Measurements from ENCODE around the gene RGMA. TPM values are rescaled to one million over a fixed set of nuclear protein-coding genes. Genes with fewer than 3 reads are reported as not detected.

The RGMA gene, protein sequence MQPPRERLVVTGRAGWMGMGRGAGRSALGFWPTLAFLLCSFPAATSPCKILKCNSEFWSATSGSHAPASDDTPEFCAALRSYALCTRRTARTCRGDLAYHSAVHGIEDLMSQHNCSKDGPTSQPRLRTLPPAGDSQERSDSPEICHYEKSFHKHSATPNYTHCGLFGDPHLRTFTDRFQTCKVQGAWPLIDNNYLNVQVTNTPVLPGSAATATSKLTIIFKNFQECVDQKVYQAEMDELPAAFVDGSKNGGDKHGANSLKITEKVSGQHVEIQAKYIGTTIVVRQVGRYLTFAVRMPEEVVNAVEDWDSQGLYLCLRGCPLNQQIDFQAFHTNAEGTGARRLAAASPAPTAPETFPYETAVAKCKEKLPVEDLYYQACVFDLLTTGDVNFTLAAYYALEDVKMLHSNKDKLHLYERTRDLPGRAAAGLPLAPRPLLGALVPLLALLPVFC
- 196 TPM for polyA plus RNA-seq (2013, experiment 1 of 2)
- 194 TPM for polyA plus RNA-seq (2013, experiment 2 of 2)

DNA sequence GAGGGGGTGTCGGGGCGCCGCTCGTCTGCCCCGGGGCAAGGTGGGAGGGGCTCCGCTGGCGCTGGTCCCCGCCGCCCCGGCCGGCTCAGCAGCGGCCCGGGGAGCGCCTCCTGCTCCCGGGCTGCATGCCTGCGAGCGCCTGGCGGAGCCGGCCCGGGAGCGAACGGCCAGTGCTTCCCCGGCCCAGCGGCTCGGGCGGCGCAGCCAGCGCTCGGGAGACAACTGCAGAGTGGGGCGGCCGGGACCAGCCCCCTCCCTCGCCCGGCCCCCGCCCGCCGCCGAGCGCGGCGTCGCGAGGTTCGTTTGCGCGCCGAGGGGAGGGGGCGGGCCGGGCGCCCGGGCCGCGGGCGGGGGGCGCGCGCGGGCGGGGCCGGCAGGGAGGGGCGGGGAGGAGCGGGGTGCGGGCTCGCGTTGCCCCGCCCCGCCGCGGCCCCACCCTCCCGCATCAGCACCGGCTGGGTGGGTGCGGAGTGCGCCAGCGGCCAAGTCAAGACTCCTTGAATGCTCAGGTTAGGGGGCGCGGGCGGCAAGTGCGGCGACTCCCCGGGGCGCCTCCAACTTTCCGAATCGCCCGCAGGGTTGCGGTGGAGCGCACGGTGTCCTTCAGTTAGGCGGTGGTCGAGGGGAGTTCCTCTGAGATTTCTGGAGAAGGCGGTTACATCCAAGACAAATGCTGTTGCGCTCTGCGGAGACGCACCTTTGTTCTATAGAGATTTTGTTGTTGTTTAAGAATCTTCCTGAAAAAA, at the start of gene RGMA:
Gene RGMA, minus strand, starts transcription at position 231 of the 746 bp plus-strand sequence. CDS start 279 bp downstream, outside the sequence.
- Histone ChIP-seq H3K23ac (ENCODE audit: low read depth, low read length, poor library complexity) (peak within 1 kb of the TSS; percentile 39), H4K8ac (ENCODE audit: low read depth, low read length) (no peak within 1 kb of the TSS), H2BK15ac (ENCODE audit: low read length) (peak within 1 kb of the TSS; percentile 63), H3K79me1 (ENCODE audit: low read depth, low read length) (no peaks in the 10 kb centered on the region), H3K4me3 (ENCODE audit: low read length in 2 of 2) (peak within 1 kb of the TSS; percentile 56 to 98), H3K27ac (replicated peaks; ENCODE audit: low read length) (peak within 1 kb of the TSS; percentile 81), H2AK5ac (ENCODE audit: low read depth, low read length) (peak within 1 kb of the TSS; percentile 86), H2BK12ac (ENCODE audit: low read length) (peak within 1 kb of the TSS; percentile 42), H3K9me3 (replicated peaks in 1 of 2; ENCODE audit: control insufficient read depth in 2 of 2, insufficient read depth in 1 of 2, low read depth in 1 of 2, low read length in 2 of 2) (peaks cover 2 to 9% of the 10 kb centered on the region in 2 donors), H3K4me1 (ENCODE audit: control insufficient read depth in 2 of 2, insufficient read depth in 1 of 2, low read depth in 1 of 2, low read length in 2 of 2) (peaks cover 13 to 24% of the 10 kb centered on the region in 2 donors), H3K4ac (ENCODE audit: low read length) (peak within 1 kb of the TSS; percentile 87), H4K91ac (ENCODE audit: low read depth, low read length, poor library complexity) (peak within 1 kb of the TSS; percentile 38), H3K14ac (ENCODE audit: low read length) (peak within 1 kb of the TSS; percentile 94), H2BK5ac (ENCODE audit: low read length) (peak within 1 kb of the TSS; percentile 98), H3K18ac (ENCODE audit: low read length) (peak within 1 kb of the TSS; percentile 99), H3K36me3 (replicated peaks in 1 of 2; ENCODE audit: control insufficient read depth in 2 of 2, insufficient read depth in 2 of 2, low read length in 2 of 2) (peaks cover 0 to 30% of the 10 kb centered on the region in 2 donors), H3K27me3 (ENCODE audit: control insufficient read depth in 3 of 3, insufficient read depth in 3 of 3, low read depth in 1 of 3, low read length in 3 of 3) (no peaks in the 10 kb centered on the region), H3K4me2 (ENCODE audit: insufficient read depth, low read length, poor library complexity, severe bottlenecking) (peak within 1 kb of the TSS; percentile 76), H3K9ac (ENCODE audit: low read depth, low read length, poor library complexity) (peak within 1 kb of the TSS; percentile 99), H2BK120ac (ENCODE audit: low read depth, low read length) (peak within 1 kb of the TSS; percentile 72), H2AFZ (ENCODE audit: low read length) (peak within 1 kb of the TSS; percentile 76)
- no CpG with 5 or more reads among the region's 92 CpGs for WGBS, 2 donors (ENCODE audit: extremely low coverage in 2 of 2, insufficient read length in 2 of 2, insufficient replicate concordance in 1 of 2)
- peak; percentile 63 for DNase-seq (ENCODE audit: low spot score)

DNA sequence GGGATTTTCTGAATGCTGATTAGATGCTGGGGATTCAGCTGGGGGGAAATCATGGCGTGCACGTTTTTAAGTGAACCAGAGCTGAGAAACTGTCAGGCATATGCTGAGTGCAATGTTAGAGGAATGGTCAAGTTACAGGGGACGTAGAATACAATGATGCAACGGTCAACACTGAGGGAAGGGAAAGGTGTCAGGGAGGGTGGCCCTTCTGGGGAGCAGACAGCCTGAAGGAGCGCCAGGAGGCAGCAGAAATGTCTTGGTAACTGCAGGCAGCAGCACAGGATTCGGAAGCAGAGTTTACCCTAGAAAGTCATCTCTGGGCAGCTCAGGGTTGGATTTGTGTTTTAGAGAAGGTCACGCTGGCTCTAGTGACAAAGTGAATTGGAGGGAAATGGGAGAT, 47.6 kb upstream of the RGMA start:
- Histone ChIP-seq H2AK5ac (ENCODE audit: low read depth, low read length) (no peak overlapping the region), H2BK120ac (ENCODE audit: low read depth, low read length) (no peak overlapping the region), H3K4me3 (ENCODE audit: low read length in 2 of 2) (no peak overlapping the region), H3K18ac (ENCODE audit: low read length) (peak overlapping the region; percentile 69), H3K9me3 (replicated peaks in 1 of 2; ENCODE audit: control insufficient read depth in 2 of 2, insufficient read depth in 1 of 2, low read depth in 1 of 2, low read length in 2 of 2) (no peaks in the 10 kb centered on the region), H4K8ac (ENCODE audit: low read depth, low read length) (no peak overlapping the region), H3K4me2 (ENCODE audit: insufficient read depth, low read length, poor library complexity, severe bottlenecking) (no peak overlapping the region), H3K9ac (ENCODE audit: low read depth, low read length, poor library complexity) (no peak overlapping the region), H2BK5ac (ENCODE audit: low read length) (no peak overlapping the region), H2BK15ac (ENCODE audit: low read length) (no peak overlapping the region), H2AFZ (ENCODE audit: low read length) (peak overlapping the region; percentile 2), H3K23ac (ENCODE audit: low read depth, low read length, poor library complexity) (no peak overlapping the region), H4K91ac (ENCODE audit: low read depth, low read length, poor library complexity) (no peak overlapping the region), H3K14ac (ENCODE audit: low read length) (no peak overlapping the region), H3K4me1 (ENCODE audit: control insufficient read depth in 2 of 2, insufficient read depth in 1 of 2, low read depth in 1 of 2, low read length in 2 of 2) (peaks cover 13 to 17% of the 10 kb centered on the region in 2 donors), H2BK12ac (ENCODE audit: low read length) (no peak overlapping the region), H3K36me3 (replicated peaks in 1 of 2; ENCODE audit: control insufficient read depth in 2 of 2, insufficient read depth in 2 of 2, low read length in 2 of 2) (no peaks in the 10 kb centered on the region), H3K4ac (ENCODE audit: low read length) (no peak overlapping the region), H3K79me1 (ENCODE audit: low read depth, low read length) (no peaks in the 10 kb centered on the region), H3K27me3 (ENCODE audit: control insufficient read depth in 3 of 3, insufficient read depth in 3 of 3, low read depth in 1 of 3, low read length in 3 of 3) (no peaks in the 10 kb centered on the region), H3K27ac (replicated peaks; ENCODE audit: low read length) (no peak overlapping the region)
- no peak for DNase-seq (ENCODE audit: low spot score)
- no CpG with 5 or more reads among the region's 7 CpGs for WGBS, 2 donors (ENCODE audit: extremely low coverage in 2 of 2, insufficient read length in 2 of 2, insufficient replicate concordance in 1 of 2)

- Histone ChIP-seq H3K4me3 (ENCODE audit: low read length in 2 of 2) (no peak overlapping the region), H3K36me3 (replicated peaks in 1 of 2; ENCODE audit: control insufficient read depth in 2 of 2, insufficient read depth in 2 of 2, low read length in 2 of 2) (no peaks in the 10 kb centered on the region), H3K27ac (replicated peaks; ENCODE audit: low read length) (no peak overlapping the region), H2BK15ac (ENCODE audit: low read length) (no peak overlapping the region), H3K4ac (ENCODE audit: low read length) (no peak overlapping the region), H3K9ac (ENCODE audit: low read depth, low read length, poor library complexity) (no peak overlapping the region), H2BK120ac (ENCODE audit: low read depth, low read length) (no peak overlapping the region), H3K18ac (ENCODE audit: low read length) (no peak overlapping the region), H2BK5ac (ENCODE audit: low read length) (no peak overlapping the region), H3K79me1 (ENCODE audit: low read depth, low read length) (no peaks in the 10 kb centered on the region), H3K27me3 (ENCODE audit: control insufficient read depth in 3 of 3, insufficient read depth in 3 of 3, low read depth in 1 of 3, low read length in 3 of 3) (no peaks in the 10 kb centered on the region), H4K91ac (ENCODE audit: low read depth, low read length, poor library complexity) (no peak overlapping the region), H3K4me1 (ENCODE audit: control insufficient read depth in 2 of 2, insufficient read depth in 1 of 2, low read depth in 1 of 2, low read length in 2 of 2) (peaks cover 13 to 17% of the 10 kb centered on the region in 2 donors), H3K9me3 (replicated peaks in 1 of 2; ENCODE audit: control insufficient read depth in 2 of 2, insufficient read depth in 1 of 2, low read depth in 1 of 2, low read length in 2 of 2) (no peaks in the 10 kb centered on the region), H2AK5ac (ENCODE audit: low read depth, low read length) (no peak overlapping the region), H2BK12ac (ENCODE audit: low read length) (no peak overlapping the region), H4K8ac (ENCODE audit: low read depth, low read length) (no peak overlapping the region), H3K23ac (ENCODE audit: low read depth, low read length, poor library complexity) (no peak overlapping the region), H3K14ac (ENCODE audit: low read length) (no peak overlapping the region), H3K4me2 (ENCODE audit: insufficient read depth, low read length, poor library complexity, severe bottlenecking) (no peak overlapping the region), H2AFZ (ENCODE audit: low read length) (peak overlapping the region; percentile 2)
- no CpG with 5 or more reads among the region's 3 CpGs for WGBS, 2 donors (ENCODE audit: extremely low coverage in 2 of 2, insufficient read length in 2 of 2, insufficient replicate concordance in 1 of 2)
- DNase-seq (ENCODE audit: low spot score), result no peak
These were observed 47.0 kb upstream of the RGMA start for GRCh38 chr15:93135997-93136397.

DNA sequence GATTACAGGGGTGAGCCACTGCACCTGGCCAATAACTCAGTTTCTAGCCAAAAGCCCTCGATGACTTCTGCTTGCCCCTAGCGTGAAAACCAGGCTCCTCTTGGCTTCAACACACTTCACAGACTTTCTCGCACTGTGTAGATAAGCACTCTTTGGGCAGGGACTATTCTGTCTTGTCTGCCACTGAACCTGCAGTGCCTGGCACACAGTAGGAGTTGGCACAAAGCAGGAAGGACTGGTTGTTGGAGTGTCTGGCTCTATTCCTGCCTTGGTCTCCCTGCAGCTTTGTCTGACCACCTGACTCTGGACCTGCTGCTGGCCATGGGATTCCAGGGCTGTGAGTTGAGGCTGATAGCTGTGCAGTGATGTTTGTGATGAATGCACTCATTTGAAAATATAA, 46.4 kb upstream of the RGMA start:
- H2AFZ ChIP-seq (ENCODE audit: low read length), result no peak overlapping the region
- H3K4me3 ChIP-seq (ENCODE audit: low read length in 2 of 2), result no peak overlapping the region
- no peak overlapping the region for H3K14ac ChIP-seq (ENCODE audit: low read length)
- H3K23ac ChIP-seq (ENCODE audit: low read depth, low read length, poor library complexity), result no peak overlapping the region
- no peak overlapping the region for H4K8ac ChIP-seq (ENCODE audit: low read depth, low read length)
- no peaks in the 10 kb centered on the region for H3K36me3 ChIP-seq (replicated peaks in 1 of 2; ENCODE audit: control insufficient read depth in 2 of 2, insufficient read depth in 2 of 2, low read length in 2 of 2)
- H3K27me3 ChIP-seq (ENCODE audit: control insufficient read depth in 3 of 3, insufficient read depth in 3 of 3, low read depth in 1 of 3, low read length in 3 of 3), result no peaks in the 10 kb centered on the region
- no peak overlapping the region for H2BK5ac ChIP-seq (ENCODE audit: low read length)
- H2AK5ac ChIP-seq (ENCODE audit: low read depth, low read length), result no peak overlapping the region
- no peak overlapping the region for H2BK120ac ChIP-seq (ENCODE audit: low read depth, low read length)
- H3K4me1 ChIP-seq (ENCODE audit: control insufficient read depth in 2 of 2, insufficient read depth in 1 of 2, low read depth in 1 of 2, low read length in 2 of 2), result peaks cover 13 to 20% of the 10 kb centered on the region in 2 donors
- H2BK12ac ChIP-seq (ENCODE audit: low read length), result no peak overlapping the region
- no peak for DNase-seq (ENCODE audit: low spot score)
- no peak overlapping the region for H3K4ac ChIP-seq (ENCODE audit: low read length)
- no peaks in the 10 kb centered on the region for H3K9me3 ChIP-seq (replicated peaks in 1 of 2; ENCODE audit: control insufficient read depth in 2 of 2, insufficient read depth in 1 of 2, low read depth in 1 of 2, low read length in 2 of 2)
- no peak overlapping the region for H3K4me2 ChIP-seq (ENCODE audit: insufficient read depth, low read length, poor library complexity, severe bottlenecking)
- H3K18ac ChIP-seq (ENCODE audit: low read length), result no peak overlapping the region
- H3K79me1 ChIP-seq (ENCODE audit: low read depth, low read length), result no peaks in the 10 kb centered on the region
- no peak overlapping the region for H4K91ac ChIP-seq (ENCODE audit: low read depth, low read length, poor library complexity)
- H3K27ac ChIP-seq (replicated peaks; ENCODE audit: low read length), result no peak overlapping the region
- WGBS, 2 donors (ENCODE audit: extremely low coverage in 2 of 2, insufficient read length in 2 of 2, insufficient replicate concordance in 1 of 2), result no CpG with 5 or more reads among the region's 3 CpGs
- no peak overlapping the region for H3K9ac ChIP-seq (ENCODE audit: low read depth, low read length, poor library complexity)
- no peak overlapping the region for H2BK15ac ChIP-seq (ENCODE audit: low read length)
